HG03457 (cell line): ENCODE measurements around the gene RUFY3.
"Not testable (repeated sequence)": the region's sequence is repeated elsewhere in the genome, so short reads cannot be mapped to it uniquely, and the experiment has no call there.

Source experiments
- ATAC-seq: cut with Tn5 transposase; IDR thresholded peaks from one replicate; pipeline ENCODE4 v1.9.1; 2021; ENCODE audit warnings: moderate number of reproducible peaks; ENCODE audit not compliant: unreplicated experiment

The RUFY3 gene

GRCh38 chr4:70721747-70722146, at the start of gene RUFY3:
Gene RUFY3, plus strand, starts transcription at chr4:70721964. Its CDS starts 610 bp downstream, at chr4:70722574.
- ATAC-seq, result no peak

DNA sequence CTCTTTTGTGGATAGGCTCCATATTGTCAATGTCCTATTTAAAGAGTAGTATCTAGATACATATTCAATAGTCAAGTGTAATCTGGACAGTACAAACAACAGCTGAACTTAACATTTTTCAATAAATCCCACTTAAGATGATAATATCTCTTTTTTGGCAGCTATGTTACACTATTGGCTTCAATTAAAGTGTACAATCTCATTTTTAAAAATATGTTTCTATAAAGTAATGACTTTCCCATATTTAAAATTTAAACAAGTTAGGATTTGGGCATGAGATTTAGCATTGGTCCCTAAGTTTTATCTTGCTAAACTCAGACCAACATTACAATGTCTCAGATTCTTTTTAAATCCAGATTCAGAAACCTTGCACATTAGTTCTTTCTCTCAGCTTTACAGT, 47.6 kb upstream of the RUFY3 start:
- ATAC-seq, result no peak

DNA sequence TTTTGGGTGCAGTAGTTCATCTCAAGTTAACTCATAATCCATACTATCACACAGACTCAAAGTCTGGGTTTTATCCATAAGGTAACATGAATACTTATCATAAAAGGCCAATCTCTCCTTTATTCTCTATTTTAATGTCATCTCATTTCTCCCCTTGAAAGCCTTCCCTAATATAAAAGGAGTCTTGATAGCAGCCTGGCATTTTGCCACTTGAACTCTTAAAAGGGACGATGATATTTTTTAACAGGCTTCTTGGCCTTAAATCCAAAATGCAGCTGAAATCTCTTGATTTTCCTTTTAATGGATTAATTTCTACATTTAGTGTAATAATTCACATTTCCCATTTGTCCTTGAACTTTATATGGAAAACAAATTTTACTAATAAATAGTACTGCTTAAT, 47.0 kb upstream of the RUFY3 start:
- ATAC-seq, result no peak

GRCh38 chr4:70676554-70677090, 45.1 kb upstream of the RUFY3 start:
- no peak for ATAC-seq

DNA sequence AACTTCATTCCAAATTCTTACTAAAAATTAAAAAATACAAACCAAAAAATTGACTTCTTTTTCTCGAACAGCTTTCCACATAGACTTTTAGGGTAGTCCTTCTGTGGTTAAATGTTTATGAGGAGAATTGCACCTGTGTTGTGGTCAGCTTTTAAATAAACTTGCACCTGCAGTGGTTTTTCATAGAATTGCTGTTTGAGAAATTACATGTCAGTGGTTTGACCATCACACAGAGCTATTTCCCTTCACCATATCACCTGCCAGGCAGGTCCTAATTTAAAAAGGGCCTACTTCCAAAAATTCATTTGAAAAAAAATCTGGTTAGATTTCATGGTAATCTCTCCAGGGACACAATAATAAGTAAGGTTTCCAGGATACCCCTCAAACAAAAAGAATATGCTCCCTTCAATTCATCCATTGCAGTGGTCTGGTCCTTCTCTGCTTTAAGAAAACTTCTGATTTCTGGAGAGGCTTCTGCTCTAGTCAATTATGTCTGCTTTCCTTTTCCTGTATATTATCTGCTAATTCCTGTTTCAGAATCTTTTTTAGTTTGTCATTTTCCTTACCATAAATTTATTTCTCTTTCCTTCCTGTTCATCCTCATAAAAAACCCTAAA, 43.3 kb upstream of the RUFY3 start:
- ATAC-seq, result peak; percentile 57

DNA sequence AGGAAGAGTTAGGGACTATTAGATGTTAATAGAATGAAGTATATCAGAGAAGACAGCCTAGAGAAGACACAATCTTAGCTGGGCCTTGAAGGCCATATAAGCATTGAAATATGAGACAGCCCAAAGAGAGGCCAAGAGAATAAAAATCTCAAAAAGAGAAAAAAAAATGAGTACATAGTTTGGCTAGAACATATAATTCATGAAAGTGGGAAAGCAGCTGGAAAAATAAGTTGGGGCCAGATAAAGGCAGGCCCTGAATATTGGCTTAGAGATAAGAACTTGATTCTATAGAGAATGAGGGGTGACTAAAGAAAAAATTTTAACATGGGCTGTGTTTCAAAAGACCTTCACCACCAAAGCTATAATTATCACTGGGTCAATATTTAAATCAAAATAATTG, 40.8 kb upstream of the RUFY3 start:
- no peak for ATAC-seq

DNA sequence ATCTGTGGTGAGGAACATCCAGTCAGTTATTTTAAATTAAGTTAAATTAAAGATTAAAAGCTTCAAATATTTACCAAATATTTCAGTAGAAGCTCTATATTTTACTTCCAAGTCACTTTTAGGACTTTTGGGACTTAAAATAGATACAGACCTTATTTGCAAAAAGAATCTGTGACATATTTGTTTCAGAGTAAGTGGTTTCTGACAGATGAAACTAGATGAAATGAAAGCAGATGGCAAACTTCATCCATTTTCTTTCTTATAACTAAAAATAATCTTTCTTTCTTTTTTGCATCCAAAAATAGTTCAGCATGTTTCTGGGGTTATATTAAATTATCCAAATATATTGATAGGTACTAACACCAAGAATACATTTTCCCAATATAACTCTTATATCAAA, 40.1 kb upstream of the RUFY3 start:
- peak; percentile 42 for ATAC-seq

GRCh38 chr4:70682142-70682541, 39.6 kb upstream of the RUFY3 start:
- ATAC-seq, result not testable (repeated sequence)

- peak; percentile 2 for ATAC-seq
Measured at GRCh38 chr4:70687392-70687791, 34.4 kb upstream of the RUFY3 start.

GRCh38 chr4:70687821-70688794, 33.7 kb upstream of the RUFY3 start, which contains the start of gene UTP3:
Gene UTP3, plus strand, starts transcription at chr4:70688532. Its CDS starts 146 bp downstream, at chr4:70688678.
- ATAC-seq, result peak; percentile 90

DNA sequence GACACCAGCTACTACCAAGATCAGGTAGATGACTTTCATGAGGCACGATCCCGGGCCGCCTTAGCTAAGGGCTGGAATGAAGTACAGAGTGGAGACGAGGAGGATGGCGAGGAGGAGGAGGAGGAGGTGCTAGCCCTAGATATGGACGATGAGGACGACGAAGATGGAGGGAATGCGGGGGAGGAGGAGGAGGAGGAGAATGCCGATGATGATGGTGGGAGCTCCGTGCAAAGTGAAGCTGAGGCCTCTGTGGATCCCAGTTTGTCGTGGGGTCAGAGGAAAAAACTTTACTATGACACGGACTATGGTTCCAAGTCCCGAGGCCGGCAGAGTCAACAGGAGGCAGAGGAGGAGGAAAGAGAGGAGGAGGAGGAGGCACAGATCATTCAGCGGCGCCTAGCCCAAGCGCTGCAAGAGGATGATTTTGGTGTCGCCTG, 33.0 kb upstream of the RUFY3 start:
- ATAC-seq, result no peak

DNA sequence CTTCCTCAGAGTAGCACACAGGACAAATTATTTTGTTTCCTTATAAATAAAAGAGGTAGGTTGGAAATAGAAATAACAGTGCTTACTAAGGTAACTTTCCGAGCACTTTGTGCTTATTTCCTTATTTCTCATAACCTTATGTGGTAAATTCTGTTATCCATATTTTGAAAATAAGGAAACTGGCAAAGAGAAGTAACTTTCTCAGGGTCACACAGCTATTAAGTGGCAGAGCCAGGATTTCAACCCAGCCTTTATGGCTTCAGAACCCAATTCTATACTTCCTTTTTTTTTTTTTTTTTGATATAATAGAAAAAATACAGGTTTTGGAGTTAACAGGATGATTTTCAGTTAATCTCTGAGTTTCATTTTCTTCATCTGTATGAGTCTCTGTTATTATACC, 30.1 kb upstream of the RUFY3 start:
- no peak for ATAC-seq

- not testable (repeated sequence) for ATAC-seq
Measured at GRCh38 chr4:70694633-70695032, 27.1 kb upstream of the RUFY3 start.

- ATAC-seq, result not testable (repeated sequence)
Measured at GRCh38 chr4:70698435-70698834, 23.3 kb upstream of the RUFY3 start.

GRCh38 chr4:70700712-70701111, 21.1 kb upstream of the RUFY3 start:
- ATAC-seq, result no peak

- ATAC-seq, result no peak
Measured at GRCh38 chr4:70701271-70701670, 20.5 kb upstream of the RUFY3 start.

DNA sequence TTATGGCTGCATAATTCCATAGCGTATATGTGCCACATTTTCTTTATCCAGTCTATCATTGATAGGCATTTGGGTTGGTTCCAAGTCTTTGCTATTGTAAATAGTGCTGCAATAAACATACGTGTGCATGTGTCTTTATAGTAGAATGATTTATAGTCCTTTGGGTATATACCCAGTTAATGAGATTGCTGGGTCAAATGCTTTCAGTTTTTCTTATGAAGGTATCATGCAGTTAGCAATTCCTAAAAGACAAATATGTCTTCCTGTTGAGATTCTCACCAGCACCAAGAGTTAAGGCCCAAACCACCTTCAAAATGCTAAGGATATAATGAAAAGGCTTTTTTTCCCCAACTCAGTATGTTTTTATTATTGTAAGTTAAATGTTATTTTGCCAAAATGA, 19.2 kb upstream of the RUFY3 start:
- ATAC-seq, result not testable (repeated sequence)

GRCh38 chr4:70703619-70704214, 18.0 kb upstream of the RUFY3 start:
- no peak for ATAC-seq

DNA sequence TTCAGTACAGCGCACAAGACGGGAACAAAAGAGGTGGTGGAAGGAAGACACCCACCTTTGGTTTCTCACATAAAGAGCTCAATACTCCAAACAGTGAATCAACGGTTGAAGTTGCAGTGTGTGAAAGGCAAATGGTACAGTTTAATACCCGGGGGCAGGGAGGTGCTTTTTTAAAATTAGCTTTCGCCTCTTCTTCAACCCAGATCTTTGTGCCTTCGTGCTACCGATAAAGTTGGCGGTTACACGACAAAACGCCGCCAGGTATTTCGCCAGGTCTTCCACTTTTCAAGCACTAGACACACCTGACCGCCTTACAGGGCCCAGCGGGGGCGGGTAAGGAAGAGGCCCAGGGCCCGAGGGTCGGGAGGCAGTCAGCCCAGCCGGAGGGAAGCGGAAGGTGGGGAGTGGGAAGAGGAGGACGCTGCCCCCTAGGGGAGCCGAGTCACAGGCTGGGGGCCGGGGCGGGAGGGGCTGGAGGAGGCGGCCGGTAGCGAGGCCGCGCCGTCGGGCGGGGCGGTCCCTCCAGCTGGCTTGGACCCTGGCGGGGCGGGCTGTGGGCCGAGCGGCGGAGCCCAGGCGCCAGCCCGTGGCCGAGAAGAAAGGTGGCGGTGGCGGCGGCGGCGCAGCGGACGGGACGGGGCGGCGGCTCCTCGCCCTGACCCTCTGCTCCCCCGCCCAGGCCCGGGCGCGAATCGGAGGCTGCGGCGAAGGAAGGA, 17.4 kb upstream of the RUFY3 start:
- ATAC-seq, result peak; percentile 55

GRCh38 chr4:70704931-70705182, 16.9 kb upstream of the RUFY3 start:
- ATAC-seq, result peak; percentile 30
